ENCODE data around the gene LYST. TPM values are rescaled to one million over a fixed set of nuclear protein-coding genes. Genes with fewer than 3 reads are reported as not detected.

The LYST gene
- total RNA-seq, 4 donors from 2014 or later = 65.1 to 73.5 (median 68.1) TPM

DNA sequence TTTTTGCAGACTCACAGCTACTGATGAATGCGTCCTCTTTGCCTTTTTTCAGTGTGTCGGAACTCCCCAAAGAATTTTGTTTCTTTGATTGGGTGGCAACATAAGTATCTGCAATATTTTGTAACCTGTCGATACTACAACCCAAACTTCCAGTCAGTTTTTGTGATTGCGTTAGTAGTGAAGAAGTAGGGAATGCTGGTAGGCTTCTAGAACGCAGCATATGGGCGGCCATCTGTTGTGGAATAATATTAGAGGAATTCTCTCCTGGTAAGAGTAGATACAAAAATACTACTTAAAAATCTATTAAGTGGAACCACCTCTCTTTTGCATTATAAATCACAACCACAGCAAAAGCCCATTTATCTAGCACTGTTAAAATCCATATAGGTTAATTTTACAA lies 107.4 kb downstream of the LYST start:
- TF ChIP-seq, protein P1, sequence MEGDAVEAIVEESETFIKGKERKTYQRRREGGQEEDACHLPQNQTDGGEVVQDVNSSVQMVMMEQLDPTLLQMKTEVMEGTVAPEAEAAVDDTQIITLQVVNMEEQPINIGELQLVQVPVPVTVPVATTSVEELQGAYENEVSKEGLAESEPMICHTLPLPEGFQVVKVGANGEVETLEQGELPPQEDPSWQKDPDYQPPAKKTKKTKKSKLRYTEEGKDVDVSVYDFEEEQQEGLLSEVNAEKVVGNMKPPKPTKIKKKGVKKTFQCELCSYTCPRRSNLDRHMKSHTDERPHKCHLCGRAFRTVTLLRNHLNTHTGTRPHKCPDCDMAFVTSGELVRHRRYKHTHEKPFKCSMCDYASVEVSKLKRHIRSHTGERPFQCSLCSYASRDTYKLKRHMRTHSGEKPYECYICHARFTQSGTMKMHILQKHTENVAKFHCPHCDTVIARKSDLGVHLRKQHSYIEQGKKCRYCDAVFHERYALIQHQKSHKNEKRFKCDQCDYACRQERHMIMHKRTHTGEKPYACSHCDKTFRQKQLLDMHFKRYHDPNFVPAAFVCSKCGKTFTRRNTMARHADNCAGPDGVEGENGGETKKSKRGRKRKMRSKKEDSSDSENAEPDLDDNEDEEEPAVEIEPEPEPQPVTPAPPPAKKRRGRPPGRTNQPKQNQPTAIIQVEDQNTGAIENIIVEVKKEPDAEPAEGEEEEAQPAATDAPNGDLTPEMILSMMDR (IDR thresholded peaks at IDR 0.05; ENCODE audit: low read depth) = no peak

DNA sequence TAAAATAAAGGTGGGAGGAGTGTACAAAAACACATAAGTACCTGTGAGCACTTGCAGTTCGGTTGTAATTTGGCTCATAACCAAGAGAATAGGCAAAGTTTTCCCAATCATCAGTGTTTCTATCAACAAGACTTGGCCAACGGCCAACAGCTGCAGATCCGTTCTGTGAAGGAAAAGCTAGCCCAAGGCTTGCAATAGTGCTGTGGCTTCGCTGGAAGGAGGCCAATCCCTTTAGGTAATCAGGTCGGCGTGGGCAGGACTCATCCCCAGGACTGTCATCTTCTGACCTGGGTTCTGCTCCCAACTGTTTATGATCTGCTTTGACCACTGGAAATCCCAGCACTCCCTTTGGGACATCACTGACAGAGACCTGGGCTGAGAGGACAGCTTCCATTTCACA lies 107.8 kb downstream of the LYST start:
- TF ChIP-seq, protein P1 (IDR thresholded peaks at IDR 0.05; ENCODE audit: low read depth) = no peak

DNA sequence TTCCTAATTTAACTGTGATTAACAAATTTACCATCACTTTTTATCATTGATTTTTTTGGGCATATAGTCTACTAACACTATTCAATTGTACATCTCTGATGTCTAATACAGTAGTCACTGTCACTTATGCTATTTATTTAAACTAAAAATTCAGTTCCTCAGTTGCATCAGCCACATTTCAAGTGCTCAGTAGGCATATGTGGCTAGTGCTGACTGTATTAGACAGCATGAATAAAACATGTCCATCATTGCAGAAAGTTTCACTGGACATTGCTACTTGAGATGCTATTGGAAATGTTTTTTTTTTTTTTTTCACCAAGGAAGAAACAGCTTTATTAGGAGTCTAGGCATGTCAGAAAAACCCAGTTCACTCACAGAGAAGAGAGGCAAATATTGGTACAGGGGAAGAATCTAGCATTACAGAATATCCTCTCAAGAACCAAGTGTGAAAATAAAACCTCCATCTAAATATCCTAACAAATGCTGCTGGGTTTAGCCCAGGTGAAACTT lies 109.1 kb downstream of the LYST start:
- TF ChIP-seq, protein P1 (IDR thresholded peaks at IDR 0.05; ENCODE audit: low read depth) = no peak

DNA sequence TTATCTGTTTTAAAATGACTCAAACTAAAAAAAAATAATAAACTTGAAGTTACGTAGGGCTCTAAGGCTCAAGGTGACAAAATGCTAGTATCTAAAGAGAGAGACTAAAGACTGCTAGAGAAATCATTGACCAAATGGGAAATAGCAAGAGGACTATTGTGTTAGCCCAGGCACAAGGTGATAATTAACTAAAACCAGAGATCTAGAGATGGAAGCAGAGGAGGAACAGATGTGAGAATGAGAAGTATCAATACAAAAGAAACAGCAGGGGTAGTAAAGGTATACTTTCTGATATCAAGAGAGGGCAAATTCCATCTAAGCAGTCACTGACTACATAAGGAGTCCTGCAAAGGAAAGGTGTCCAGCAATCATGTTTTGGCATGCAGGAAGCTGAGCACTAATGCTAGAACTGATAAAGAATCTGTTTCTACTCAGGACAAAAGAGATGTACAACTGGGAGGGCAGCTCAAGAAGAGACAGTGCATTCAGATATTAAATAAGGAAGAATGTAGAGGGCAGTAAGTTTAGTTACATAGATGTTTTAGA lies 116.9 kb downstream of the LYST start:
- TF ChIP-seq, protein P1 (IDR thresholded peaks at IDR 0.05; ENCODE audit: low read depth) = no peak

DNA sequence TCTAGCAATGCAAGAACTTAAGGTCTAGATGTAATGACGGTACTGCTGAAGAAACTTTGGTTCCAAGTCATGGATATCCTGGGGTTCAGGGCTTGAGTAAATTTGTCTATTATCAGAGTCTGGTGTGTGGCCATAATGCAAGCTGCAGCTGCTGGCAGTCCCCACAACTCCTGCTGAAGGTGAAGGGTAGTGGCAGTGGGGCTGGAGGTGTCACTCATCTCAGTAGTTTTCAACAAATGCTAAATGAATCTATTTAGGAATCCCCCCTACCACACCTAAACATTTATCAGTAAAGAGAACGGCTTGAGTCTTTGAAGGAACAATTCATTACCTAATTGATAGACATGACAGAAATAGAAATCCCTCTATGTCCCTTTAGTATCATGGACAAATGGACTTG lies 118.0 kb downstream of the LYST start:
- TF ChIP-seq, protein P1 (IDR thresholded peaks at IDR 0.05; ENCODE audit: low read depth) = no peak

DNA sequence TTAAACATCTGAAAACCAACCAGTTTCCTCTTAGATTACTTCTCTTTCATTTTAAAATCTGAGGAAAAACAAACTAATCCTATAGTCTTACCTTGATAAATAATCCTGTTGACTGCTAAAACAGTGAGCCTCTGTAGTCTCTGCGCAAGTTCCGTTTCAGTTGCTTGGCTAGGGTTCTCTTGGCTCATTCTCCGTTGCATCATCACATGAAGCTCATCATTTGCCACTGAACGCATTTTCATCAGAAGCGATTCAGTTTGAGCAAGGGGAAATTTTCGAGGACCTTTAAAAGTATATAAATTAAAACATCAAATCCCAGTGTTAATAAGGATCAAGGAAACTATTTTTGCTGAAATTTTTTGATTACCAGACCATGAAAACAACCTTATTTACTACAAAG lies 120.5 kb downstream of the LYST start:
- TF ChIP-seq, protein P1 (IDR thresholded peaks at IDR 0.05; ENCODE audit: low read depth) = no peak

DNA sequence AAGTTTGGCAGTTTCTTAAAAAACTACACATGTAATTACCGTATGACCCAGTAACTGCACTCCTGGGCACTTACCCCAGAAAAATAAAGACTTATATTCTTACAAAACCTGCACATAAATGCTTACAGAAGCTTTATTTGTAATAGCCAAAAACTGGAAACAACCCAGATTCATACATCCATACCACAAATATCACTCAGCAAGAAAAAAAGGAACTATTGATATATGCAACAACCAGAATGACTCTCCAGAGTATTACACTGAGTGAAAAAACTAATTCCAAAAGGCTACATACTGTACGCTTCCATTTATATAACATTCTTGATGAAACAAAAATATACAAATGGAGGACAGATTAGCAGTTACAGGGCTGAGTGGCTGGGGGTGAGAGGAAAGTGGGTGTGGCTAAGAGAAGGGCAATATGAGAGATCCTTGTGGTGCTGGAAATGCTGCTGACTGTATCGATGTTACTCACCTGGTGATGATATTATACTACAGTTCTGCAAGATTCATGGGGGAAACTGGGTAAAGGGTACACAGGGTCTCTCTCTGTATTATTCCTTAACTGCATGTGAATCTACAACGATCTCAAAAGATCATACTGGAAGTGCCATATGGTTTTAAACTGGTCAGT lies 121.1 kb downstream of the LYST start:
- TF ChIP-seq, protein P1 (IDR thresholded peaks at IDR 0.05; ENCODE audit: low read depth) = no peak

Data from subcutaneous adipose tissue (tissue), 4 donors.